OCI-LY1 (cell line): Measurements from ENCODE around the gene ASB9.
"Not testable (repeated sequence)": the region's sequence is repeated elsewhere in the genome, so short reads cannot be mapped to it uniquely, and the experiment has no call there.

Source experiments
- H2AFZ ChIP-seq: fragments of 200-600 bp; sonication (generic), shearing (Covaris generic); 2 replicates; pipeline ENCODE4 v1.6.0; 2014; ENCODE audit warnings: antibody characterized with exemption, mild to moderate bottlenecking, low read length
- H3F3A ChIP-seq: fragments of 200-600 bp; sonication (generic), shearing (Covaris generic); 2 replicates; pipeline ENCODE4 v1.6.0; 2014; ENCODE audit warnings: mild to moderate bottlenecking, antibody characterized with exemption, low read length, moderate library complexity; ENCODE audit not compliant: insufficient read depth
- H3K27ac ChIP-seq: fragments of 200-600 bp; sonication (generic); 2 replicates; pipeline ENCODE4 v1.5.1; 2014; ENCODE audit warnings: low read length, mixed run types, mild to moderate bottlenecking, low read depth; ENCODE audit not compliant: poor library complexity, severe bottlenecking
- H3K27me3 ChIP-seq: fragments of 200-600 bp; sonication (generic); 2 replicates; pipeline ENCODE4 v1.6.0; 2014; ENCODE audit warnings: antibody characterized with exemption, mild to moderate bottlenecking, low read length, moderate library complexity; ENCODE audit not compliant: insufficient read depth
- H3K36me3 ChIP-seq: fragments of 200-600 bp; sonication (generic); 2 replicates; pipeline ENCODE4 v1.6.1; 2014; ENCODE audit warnings: mild to moderate bottlenecking, antibody characterized with exemption, low read length, moderate library complexity, mixed read lengths; ENCODE audit not compliant: insufficient read depth
- H3K4me1 ChIP-seq: fragments of 200-600 bp; sonication (generic); 2 replicates; pipeline ENCODE4 v1.5.1; 2014; ENCODE audit warnings: mild to moderate bottlenecking, low read length, moderate library complexity; ENCODE audit not compliant: insufficient read depth, severe bottlenecking
- H3K4me2 ChIP-seq: fragments of 200-600 bp; sonication (generic), shearing (Covaris generic); 2 replicates; pipeline ENCODE4 v1.6.1; 2014; ENCODE audit warnings: low read length
- H3K4me3 ChIP-seq: fragments of 200-600 bp; sonication (generic); 2 replicates; pipeline ENCODE4 v1.5.1; 2014; ENCODE audit warnings: low read length, low read depth, mild to moderate bottlenecking, mixed read lengths; ENCODE audit not compliant: poor library complexity, severe bottlenecking
- H3K79me2 ChIP-seq: fragments of 200-600 bp; shearing (Covaris generic); 2 replicates; pipeline ENCODE4 v1.6.1; 2016; ENCODE audit warnings: mixed run types, low read length, mixed read lengths; ENCODE audit not compliant: insufficient read depth
- H3K9ac ChIP-seq: fragments of 200-600 bp; sonication (generic), shearing (Covaris generic); 2 replicates; pipeline ENCODE4 v1.6.1; 2014; ENCODE audit warnings: mild to moderate bottlenecking, low read length, mixed read lengths
- H3K9me2 ChIP-seq: fragments of 200-600 bp; sonication (generic), shearing (Covaris generic); 2 replicates; pipeline ENCODE4 v1.6.1; 2014; ENCODE audit warnings: low read depth, mild to moderate bottlenecking, low read length, mixed read lengths
- H3K9me3 ChIP-seq: fragments of 200-600 bp; shearing (Covaris generic); 2 replicates; pipeline ENCODE4 v1.6.1; 2014; ENCODE audit warnings: low read length, mixed read lengths
- H4K20me1 ChIP-seq: fragments of 200-600 bp; sonication (generic), shearing (Covaris generic); 2 replicates; pipeline ENCODE4 v1.6.0; 2016; ENCODE audit warnings: mild to moderate bottlenecking, low read length; ENCODE audit not compliant: insufficient read depth
- EZH2 ChIP-seq: fragments of 200-600 bp; sonication (generic), shearing (Covaris generic); IDR thresholded peaks from 2 replicates; pipeline ENCODE4 v1.8.0; 2017; ENCODE audit warnings: borderline replicate concordance, mixed run types, mild to moderate bottlenecking, antibody characterized with exemption, low read length, moderate library complexity, mixed read lengths
- TF ChIP-seq, protein P1 (sequence below): fragments of 200-600 bp; sonication (generic), shearing (Covaris generic); IDR thresholded peaks from 2 replicates; pipeline ENCODE4 v1.5.1; 2017; ENCODE audit warnings: mild to moderate bottlenecking, antibody characterized with exemption, low read length, moderate library complexity, mixed read lengths

ASB9 gene

DNA sequence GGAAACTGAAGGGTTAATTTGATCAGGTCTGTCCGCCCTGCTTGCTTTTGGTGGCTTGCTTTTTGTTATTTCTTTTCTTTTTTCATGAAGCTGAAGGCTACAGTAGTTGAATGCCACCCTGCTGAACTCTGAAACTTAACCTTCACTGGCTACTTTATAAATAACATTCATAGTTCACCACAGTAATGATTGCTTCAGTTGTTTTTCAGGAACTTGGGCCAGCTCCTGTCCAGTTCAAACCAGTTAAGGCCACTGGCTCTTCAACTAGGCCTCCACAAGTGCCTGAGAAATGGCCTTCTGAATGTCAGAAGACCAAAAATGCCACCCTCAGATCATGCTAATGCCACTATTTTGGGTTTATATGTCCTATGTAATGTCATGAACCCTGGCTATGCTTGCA lies 7.7 kb upstream of the ASB9 start:
- no peak overlapping the region for H3K27ac ChIP-seq
- H3K9me2 ChIP-seq: no peaks in the 10 kb centered on the region
- TF ChIP-seq, protein P1, sequence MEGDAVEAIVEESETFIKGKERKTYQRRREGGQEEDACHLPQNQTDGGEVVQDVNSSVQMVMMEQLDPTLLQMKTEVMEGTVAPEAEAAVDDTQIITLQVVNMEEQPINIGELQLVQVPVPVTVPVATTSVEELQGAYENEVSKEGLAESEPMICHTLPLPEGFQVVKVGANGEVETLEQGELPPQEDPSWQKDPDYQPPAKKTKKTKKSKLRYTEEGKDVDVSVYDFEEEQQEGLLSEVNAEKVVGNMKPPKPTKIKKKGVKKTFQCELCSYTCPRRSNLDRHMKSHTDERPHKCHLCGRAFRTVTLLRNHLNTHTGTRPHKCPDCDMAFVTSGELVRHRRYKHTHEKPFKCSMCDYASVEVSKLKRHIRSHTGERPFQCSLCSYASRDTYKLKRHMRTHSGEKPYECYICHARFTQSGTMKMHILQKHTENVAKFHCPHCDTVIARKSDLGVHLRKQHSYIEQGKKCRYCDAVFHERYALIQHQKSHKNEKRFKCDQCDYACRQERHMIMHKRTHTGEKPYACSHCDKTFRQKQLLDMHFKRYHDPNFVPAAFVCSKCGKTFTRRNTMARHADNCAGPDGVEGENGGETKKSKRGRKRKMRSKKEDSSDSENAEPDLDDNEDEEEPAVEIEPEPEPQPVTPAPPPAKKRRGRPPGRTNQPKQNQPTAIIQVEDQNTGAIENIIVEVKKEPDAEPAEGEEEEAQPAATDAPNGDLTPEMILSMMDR: no peak
- no peaks in the 10 kb centered on the region for H3K4me1 ChIP-seq
- no peak overlapping the region for H3K4me2 ChIP-seq
- no peaks in the 10 kb centered on the region for H3F3A ChIP-seq
- H3K36me3 ChIP-seq: no peaks in the 10 kb centered on the region
- H3K4me3 ChIP-seq: no peak overlapping the region
- H3K79me2 ChIP-seq: no peaks in the 10 kb centered on the region
- H2AFZ ChIP-seq: no peak overlapping the region
- H3K9ac ChIP-seq: no peak overlapping the region
- H4K20me1 ChIP-seq: no peaks in the 10 kb centered on the region
- H3K9me3 ChIP-seq: no peaks in the 10 kb centered on the region
- H3K27me3 ChIP-seq: no peaks in the 10 kb centered on the region

DNA sequence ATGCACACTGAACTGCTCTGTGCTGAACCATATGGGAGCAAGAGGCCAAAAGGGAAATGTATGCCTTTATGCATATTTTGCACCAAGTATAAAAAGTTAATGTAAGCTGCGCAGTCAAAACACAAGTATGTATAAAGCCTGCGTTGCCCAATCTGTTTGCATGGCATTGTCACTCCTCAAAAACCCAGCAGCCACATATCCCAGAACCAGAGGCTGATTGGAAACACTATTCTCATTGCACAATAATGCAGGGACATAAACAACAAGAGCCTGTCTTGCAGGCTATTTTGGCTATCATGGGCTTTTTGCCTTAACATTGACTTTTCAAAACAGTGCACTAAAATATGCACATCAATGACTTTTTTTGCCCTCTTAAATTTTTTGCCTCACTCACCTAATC lies 5.1 kb upstream of the ASB9 start:
- H4K20me1 ChIP-seq: no peaks in the 10 kb centered on the region
- H3K9me2 ChIP-seq: no peaks in the 10 kb centered on the region
- H3F3A ChIP-seq: no peaks in the 10 kb centered on the region
- H3K27ac ChIP-seq: no peak overlapping the region
- no peaks in the 10 kb centered on the region for H3K4me1 ChIP-seq
- no peak overlapping the region for H2AFZ ChIP-seq
- H3K4me3 ChIP-seq: no peak overlapping the region
- no peaks in the 10 kb centered on the region for H3K9me3 ChIP-seq
- H3K4me2 ChIP-seq: no peak overlapping the region
- no peak overlapping the region for H3K9ac ChIP-seq
- TF ChIP-seq, protein P1: no peak
- TF ChIP-seq EZH2: no peak
- no peaks in the 10 kb centered on the region for H3K79me2 ChIP-seq
- no peaks in the 10 kb centered on the region for H3K36me3 ChIP-seq
- no peaks in the 10 kb centered on the region for H3K27me3 ChIP-seq

DNA sequence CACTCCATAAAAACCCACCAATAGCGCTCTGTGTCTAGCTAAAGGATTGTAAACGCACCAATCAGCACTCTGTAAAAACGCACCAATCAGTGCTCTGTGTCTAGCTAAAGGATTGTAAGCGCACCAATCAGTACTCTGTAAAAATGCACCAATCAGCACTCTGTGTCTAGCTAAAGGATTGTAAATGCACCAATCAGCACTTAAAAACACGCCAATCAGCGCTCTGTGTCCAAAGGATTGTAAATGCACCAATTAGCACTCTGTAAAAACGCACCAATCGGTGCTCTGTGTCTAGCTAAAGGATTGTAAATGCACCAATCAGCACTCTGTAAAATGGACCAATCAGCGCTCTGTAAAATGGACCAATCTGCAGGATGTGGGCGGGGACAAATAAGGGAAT lies 3.4 kb upstream of the ASB9 start:
- not testable (repeated sequence) for H3K4me2 ChIP-seq, H3K9ac ChIP-seq, H3K27me3 ChIP-seq, H2AFZ ChIP-seq, H3K36me3 ChIP-seq, H3F3A ChIP-seq, H3K9me3 ChIP-seq, H3K27ac ChIP-seq, H3K4me3 ChIP-seq, H4K20me1 ChIP-seq, H3K4me1 ChIP-seq, H3K9me2 ChIP-seq, H3K79me2 ChIP-seq

DNA sequence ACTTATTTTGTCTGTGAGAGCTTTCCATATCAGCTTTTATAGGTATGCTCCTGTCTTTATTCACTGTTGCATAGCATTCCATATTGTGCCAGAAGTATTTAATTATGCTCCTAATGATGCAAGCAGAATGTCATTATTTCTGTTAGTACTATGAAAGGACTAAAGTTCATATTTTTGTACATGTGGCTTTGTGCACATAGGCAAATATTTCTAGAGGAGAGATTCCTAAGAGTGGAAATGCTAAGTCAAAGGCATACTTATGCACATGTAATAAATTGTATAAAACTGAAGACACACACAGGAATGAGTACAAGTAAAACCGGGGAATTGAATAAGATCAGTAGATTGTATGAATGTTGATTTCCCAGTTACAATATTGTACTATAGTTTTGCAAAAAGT lies 1.9 kb upstream of the ASB9 start:
- Histone ChIP-seq H3K27ac (no peak overlapping the region), H3K4me2 (no peak overlapping the region), H3F3A (no peaks in the 10 kb centered on the region), H3K9ac (no peak overlapping the region), H4K20me1 (no peaks in the 10 kb centered on the region), H2AFZ (no peak overlapping the region), H3K4me1 (no peaks in the 10 kb centered on the region), H3K9me3 (no peaks in the 10 kb centered on the region), H3K36me3 (no peaks in the 10 kb centered on the region), H3K27me3 (no peaks in the 10 kb centered on the region), H3K9me2 (no peaks in the 10 kb centered on the region), H3K4me3 (no peak overlapping the region), H3K79me2 (no peaks in the 10 kb centered on the region)
- no peak for TF ChIP-seq EZH2
- TF ChIP-seq, protein P1: no peak
